ENCODE results near the gene C4orf50.

C4orf50 gene

DNA sequence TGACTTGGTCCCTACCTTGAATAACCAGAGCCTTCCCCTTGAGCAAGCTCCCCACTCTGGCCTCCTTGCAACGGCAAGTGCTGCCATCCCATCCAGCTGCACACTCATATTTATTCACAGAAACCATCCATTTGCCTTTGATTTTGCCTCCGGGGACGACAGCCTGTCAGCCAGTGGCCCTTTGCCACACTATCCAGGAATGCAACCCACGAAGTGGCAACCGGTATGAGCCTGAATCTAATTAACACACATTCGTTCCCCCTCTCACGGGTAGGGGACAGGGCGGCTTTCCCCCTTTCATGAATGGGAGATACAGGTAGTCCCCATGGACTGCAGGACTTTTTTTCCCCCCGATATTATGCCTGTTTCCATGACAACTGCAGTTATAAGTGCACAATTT is 140.8 kb downstream of the C4orf50 start:
- no peak overlapping the region for H3K4me3 ChIP-seq (ENCODE audit: control insufficient read depth, low read depth, low read length)
- TF ChIP-seq CTCF (IDR thresholded peaks at IDR 0.05; ENCODE audit: control insufficient read depth, insufficient read depth, low read depth, low read length, missing control alignments) = no peak
- DNase-seq (ENCODE audit: low read depth) = no peak

GRCh38 chr4:5874811-5875449 is 143.3 kb downstream of the C4orf50 start:
- H3K4me3 ChIP-seq (ENCODE audit: control insufficient read depth, low read depth, low read length) = no peak overlapping the region
- TF ChIP-seq CTCF (IDR thresholded peaks at IDR 0.05; ENCODE audit: control insufficient read depth, insufficient read depth, low read depth, low read length, missing control alignments) = no peak
- DNase-seq (ENCODE audit: low read depth) = no peak

DNA sequence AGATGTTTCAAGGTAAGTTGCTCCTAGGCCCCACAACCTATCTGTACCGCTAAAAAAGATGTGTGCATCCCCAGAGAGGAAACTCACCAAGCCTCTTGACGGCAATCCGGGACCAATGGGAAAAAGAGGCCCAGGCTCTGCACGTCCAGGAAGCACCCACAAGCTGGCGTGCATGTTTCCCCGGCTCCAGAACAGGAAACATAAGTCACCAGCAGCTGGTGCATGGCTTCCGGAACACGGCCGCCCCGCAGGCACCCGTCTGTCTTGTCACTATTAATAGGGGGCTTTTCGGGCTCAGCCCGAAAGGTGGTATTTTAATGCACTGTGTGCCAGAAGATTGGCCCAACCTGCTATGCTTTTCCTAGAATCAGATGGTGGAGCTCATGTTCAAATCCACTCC is 147.5 kb downstream of the C4orf50 start:
- no peak for TF ChIP-seq CTCF (IDR thresholded peaks at IDR 0.05; ENCODE audit: control insufficient read depth, insufficient read depth, low read depth, low read length, missing control alignments)
- H3K4me3 ChIP-seq (ENCODE audit: control insufficient read depth, low read depth, low read length) = no peak overlapping the region
- DNase-seq (ENCODE audit: low read depth) = no peak

DNA sequence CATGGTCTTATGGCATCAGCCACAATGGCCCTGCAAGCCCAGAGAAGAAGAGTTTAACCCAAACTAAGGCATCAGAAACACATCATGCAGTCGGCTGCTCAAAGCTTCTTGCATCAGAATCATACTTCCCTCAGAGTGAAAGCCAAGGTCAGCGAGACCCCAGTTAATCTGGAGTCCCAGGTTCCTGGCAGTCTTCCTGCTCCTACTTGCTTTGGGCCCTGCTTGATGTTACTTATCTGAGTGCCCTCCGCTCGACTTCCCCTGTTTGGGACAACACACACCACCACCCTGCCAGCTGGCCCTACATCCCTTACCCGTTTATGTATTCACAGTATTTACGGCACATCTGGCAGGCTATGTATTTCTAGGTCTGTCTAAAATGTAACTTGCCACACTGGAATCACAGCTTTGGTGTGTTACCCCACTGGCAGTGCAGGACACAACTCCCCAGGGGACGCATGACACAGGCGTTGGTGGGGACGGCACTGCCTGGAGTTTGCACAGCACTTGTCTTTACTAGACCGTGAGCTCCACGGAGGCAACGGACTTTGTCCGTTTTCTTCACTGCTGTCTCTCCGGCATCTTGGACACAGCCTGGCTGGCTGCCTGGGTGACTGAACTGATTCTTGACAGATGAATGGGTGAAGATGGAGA is 148.1 kb downstream of the C4orf50 start:
- no peak for DNase-seq (ENCODE audit: low read depth)
- TF ChIP-seq CTCF (IDR thresholded peaks at IDR 0.05; ENCODE audit: control insufficient read depth, insufficient read depth, low read depth, low read length, missing control alignments) = no peak
- H3K4me3 ChIP-seq (ENCODE audit: control insufficient read depth, low read depth, low read length) = no peak overlapping the region

GRCh38 chr4:5867866-5868265 is 150.4 kb downstream of the C4orf50 start:
- DNase-seq (ENCODE audit: low read depth) = no peak
- no peak overlapping the region for H3K4me3 ChIP-seq (ENCODE audit: control insufficient read depth, low read depth, low read length)
- TF ChIP-seq CTCF (IDR thresholded peaks at IDR 0.05; ENCODE audit: control insufficient read depth, insufficient read depth, low read depth, low read length, missing control alignments) = no peak

DNA sequence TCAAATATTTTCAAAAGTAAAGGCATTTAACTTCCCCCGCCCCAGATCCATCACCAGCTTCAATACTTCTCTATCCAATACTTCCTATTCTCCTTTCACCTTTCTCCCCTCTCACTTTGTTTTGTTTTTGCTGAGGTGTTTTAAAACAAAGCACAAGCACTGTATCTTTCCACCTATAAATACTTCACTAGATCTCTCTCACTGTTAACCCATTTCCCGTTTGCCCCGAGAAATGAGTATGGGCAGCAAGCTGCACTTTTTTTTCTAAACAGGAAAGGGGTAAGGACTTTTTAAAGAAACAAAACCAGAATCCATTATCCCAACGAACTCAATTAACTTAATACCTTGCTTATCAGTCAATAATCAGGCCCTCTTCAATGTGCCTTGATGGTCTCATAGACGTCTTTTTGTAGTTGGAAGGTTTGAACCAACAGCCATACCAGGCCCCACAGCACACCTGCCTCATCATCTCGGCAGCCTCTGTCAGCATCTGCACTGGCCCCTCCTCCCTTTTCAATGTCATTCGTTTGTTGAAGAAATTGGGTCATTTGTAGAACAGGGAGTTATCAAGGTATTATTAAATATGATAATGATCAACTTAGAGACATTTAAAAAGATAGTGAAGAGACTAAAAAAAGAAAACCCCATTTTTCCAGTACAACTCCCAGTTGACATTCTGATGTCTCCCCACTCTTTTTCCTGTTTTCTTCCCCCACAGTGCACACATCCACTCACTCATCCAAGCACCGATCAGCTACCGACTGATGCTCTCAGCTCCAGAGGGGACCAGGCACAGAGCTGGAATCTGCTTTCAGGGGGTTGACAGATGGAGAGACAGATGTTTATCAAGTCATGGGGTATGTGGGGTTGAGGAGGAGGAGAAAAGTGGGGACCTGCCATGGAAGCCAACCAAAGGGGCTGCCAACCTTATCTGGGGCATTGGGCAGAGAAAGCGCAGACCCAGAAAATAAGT is 151.1 kb downstream of the C4orf50 start:
- H3K4me3 ChIP-seq (ENCODE audit: control insufficient read depth, low read depth, low read length) = no peak overlapping the region
- TF ChIP-seq CTCF (IDR thresholded peaks at IDR 0.05; ENCODE audit: control insufficient read depth, insufficient read depth, low read depth, low read length, missing control alignments) = no peak
- no peak for DNase-seq (ENCODE audit: low read depth)

Data from AG09309 (cell line).